GM18505 (cell line): ENCODE measurements around the gene AZU1.

Experiments
- ATAC-seq: cut with Tn5 transposase; IDR thresholded peaks from one replicate; pipeline ENCODE4 v1.9.1; 2021; ENCODE audit not compliant: unreplicated experiment
- POLR2A ChIP-seq: IDR thresholded peaks from 4 replicates; pipeline ENCODE4 v1.6.1; 2011; ENCODE audit warnings: borderline replicate concordance; ENCODE audit not compliant: insufficient read depth, insufficient read length; ENCODE audit errors: extremely low read depth

The AZU1 gene

GRCh38 chr19:801030-801860 lies 26.4 kb upstream of the AZU1 start:
- no peak for ATAC-seq
- TF ChIP-seq POLR2A, result no peak

- ATAC-seq, result no peak
- no peak for TF ChIP-seq POLR2A
Observed at GRCh38 chr19:801861-802497, 25.7 kb upstream of the AZU1 start.

GRCh38 chr19:802498-803098 lies 25.0 kb upstream of the AZU1 start:
- ATAC-seq, result no peak
- no peak for TF ChIP-seq POLR2A

- ATAC-seq, result no peak
- TF ChIP-seq POLR2A, result no peak
Observed at GRCh38 chr19:803099-803561, 24.5 kb upstream of the AZU1 start.

GRCh38 chr19:803686-804418 lies 23.8 kb upstream of the AZU1 start:
- no peak for ATAC-seq
- TF ChIP-seq POLR2A, result no peak

- ATAC-seq, result no peak
- TF ChIP-seq POLR2A, result no peak
Observed at GRCh38 chr19:804419-805165, 23.0 kb upstream of the AZU1 start.

- no peak for TF ChIP-seq POLR2A
- ATAC-seq, result no peak
Observed at GRCh38 chr19:805166-805551, 22.5 kb upstream of the AZU1 start.

GRCh38 chr19:805600-806550 lies 21.8 kb upstream of the AZU1 start:
- TF ChIP-seq POLR2A, result no peak
- ATAC-seq, result no peak

- no peak for ATAC-seq
- no peak for TF ChIP-seq POLR2A
Observed at GRCh38 chr19:806815-807421, 20.7 kb upstream of the AZU1 start.

GRCh38 chr19:807627-808422 lies 19.8 kb upstream of the AZU1 start:
- no peak for ATAC-seq
- no peak for TF ChIP-seq POLR2A

- ATAC-seq, result no peak
- TF ChIP-seq POLR2A, result no peak
Observed at GRCh38 chr19:808423-808775, 19.2 kb upstream of the AZU1 start.
